Islet of Langerhans (tissue), 1 donor: ENCODE results near the gene ELFN2.
"Not testable (repeated sequence)": the region's sequence is repeated elsewhere in the genome, so short reads cannot be mapped to it uniquely, and the experiment has no call there.

Experiments
- FAIRE-seq: peaks from one replicate; lab custom pipeline; 2011; peaks lifted over from hg19 to GRCh38; lab: Jason Lieb, UNC

Gene ELFN2, protein sequence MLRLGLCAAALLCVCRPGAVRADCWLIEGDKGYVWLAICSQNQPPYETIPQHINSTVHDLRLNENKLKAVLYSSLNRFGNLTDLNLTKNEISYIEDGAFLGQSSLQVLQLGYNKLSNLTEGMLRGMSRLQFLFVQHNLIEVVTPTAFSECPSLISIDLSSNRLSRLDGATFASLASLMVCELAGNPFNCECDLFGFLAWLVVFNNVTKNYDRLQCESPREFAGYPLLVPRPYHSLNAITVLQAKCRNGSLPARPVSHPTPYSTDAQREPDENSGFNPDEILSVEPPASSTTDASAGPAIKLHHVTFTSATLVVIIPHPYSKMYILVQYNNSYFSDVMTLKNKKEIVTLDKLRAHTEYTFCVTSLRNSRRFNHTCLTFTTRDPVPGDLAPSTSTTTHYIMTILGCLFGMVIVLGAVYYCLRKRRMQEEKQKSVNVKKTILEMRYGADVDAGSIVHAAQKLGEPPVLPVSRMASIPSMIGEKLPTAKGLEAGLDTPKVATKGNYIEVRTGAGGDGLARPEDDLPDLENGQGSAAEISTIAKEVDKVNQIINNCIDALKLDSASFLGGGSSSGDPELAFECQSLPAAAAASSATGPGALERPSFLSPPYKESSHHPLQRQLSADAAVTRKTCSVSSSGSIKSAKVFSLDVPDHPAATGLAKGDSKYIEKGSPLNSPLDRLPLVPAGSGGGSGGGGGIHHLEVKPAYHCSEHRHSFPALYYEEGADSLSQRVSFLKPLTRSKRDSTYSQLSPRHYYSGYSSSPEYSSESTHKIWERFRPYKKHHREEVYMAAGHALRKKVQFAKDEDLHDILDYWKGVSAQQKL

DNA sequence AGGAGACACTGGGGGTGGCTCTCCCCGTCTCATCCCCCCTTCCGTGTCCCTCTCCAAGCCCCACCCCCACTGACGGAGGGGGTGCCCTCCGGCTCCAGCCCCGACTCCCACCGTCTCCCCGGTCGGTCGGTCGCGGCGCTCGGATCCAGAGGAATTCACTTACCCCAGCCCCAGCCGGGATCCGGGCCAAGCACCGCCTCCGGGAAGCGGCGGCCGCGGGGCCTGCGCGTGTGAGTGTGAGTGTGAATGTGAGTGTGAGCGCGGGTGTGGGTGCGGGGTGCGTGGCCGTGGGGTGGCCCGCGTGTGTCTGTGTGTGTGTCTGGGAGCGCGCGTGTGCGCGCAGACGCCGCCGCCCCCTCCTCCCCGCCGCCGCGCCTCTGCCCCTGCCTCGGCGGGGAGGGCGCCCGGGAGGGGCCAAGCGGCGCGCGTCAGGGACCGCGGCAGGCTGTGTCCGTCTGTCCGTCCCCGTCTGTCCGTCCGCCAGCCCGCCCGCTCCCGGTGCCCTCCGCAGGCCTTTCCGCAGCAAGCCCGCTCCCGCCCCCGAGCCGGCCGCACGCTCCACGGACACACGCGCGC lies at the start of gene ELFN2:
TSS of gene ELFN2 (minus strand) at position 345 of the 576 bp plus-strand sequence. CDS start 51,945 bp downstream, outside the sequence.
- no peak for FAIRE-seq

DNA sequence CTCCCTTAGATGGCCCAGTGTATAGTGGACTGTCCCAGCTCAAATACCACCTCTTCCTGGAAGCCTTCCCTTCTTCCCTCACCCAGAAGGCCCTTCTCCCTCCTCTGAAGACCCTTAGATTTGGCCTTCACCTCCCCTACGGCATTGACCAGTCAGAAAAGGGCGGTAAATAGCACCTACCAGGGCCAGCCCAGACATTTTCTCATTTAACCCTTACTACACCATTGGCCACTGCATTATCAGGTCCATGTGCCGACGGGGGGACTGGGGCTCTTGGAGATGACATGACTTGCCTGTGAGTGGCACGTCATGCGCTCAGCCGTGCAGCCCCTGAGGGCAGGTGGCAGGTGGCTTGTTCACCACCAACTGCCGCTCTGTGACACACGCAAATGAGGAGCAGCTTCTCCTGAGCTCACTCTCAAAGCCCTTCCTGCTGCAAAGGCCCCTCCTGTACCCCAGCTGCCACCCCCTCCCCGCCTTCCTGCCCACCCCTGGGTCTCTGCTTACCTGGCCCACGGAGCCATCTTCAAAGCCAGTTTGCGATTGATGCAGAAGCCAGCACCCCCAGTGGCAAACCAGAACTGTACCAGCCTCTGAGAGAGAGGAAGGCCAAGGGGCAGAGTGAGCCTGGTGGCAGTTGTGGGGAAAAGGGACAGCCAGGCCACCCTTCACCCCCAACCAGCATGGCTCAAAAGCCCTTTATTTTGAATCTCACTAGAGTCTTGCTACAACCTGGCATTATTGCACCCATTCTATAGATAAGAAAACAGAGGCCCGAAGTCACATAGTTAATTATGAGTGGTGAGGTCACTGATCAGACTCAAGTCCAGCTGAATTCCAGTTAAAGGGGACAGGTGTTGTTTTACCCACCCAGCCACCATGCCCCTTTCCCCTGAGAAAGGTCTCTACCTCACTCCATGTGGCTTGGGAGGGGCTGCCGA lies 49.4 kb upstream of the ELFN2 start:
- FAIRE-seq = no peak

DNA sequence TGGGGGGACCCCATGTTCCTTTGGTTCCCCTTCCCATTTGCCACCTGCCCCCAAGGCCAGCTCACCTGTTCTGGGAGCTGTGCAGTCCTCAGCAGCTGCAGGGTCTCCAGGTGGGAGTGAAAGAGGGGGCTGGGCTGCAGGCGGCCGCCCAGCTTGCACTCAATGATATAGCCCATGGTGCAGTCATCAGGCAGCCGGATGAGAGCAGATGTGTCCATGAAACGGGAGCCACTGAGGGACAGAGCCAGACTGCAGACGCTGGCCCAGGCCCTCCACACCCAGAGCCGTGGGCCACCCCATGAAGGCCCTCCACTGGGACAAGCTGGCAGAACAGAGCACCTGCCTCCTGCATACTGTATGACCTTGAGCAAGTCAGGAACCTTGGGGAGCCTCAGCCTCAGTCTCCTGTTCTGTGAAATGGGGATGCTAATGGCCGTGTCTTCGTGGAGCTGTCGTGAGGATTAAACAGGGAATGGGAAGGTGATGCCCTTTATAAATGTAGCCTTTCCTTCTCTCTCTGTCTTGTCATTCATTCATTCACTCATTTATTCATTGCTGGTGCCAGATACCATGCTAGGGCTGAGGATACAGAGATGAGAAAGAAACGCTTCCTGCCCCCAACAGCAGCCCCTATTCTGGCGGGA lies 47.3 kb upstream of the ELFN2 start:
- no peak for FAIRE-seq

DNA sequence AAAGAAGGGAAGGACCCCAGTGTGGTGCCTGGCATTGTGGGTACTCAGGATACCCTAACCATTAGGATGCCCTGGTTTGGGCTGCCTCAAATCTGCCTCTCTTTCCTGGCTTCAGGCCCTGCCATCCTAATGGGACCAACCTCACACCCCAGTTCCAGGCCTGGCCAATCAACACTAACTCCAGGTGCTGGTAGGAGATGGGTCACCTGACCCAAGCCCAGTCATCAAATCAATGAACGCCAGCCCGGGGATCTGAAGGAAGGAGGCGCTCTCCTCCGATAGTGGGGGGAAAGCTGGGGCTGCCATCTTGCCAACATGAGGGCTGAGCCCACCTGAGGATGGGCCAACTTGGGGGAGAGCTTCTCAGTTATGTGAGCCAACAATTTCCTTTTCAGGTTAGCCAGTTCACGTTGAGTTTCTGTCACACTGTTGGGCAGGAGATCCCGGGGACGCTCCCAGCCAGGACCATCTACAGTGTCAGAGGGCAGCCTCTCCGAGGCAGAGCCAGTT lies 46.2 kb upstream of the ELFN2 start:
- no peak for FAIRE-seq

DNA sequence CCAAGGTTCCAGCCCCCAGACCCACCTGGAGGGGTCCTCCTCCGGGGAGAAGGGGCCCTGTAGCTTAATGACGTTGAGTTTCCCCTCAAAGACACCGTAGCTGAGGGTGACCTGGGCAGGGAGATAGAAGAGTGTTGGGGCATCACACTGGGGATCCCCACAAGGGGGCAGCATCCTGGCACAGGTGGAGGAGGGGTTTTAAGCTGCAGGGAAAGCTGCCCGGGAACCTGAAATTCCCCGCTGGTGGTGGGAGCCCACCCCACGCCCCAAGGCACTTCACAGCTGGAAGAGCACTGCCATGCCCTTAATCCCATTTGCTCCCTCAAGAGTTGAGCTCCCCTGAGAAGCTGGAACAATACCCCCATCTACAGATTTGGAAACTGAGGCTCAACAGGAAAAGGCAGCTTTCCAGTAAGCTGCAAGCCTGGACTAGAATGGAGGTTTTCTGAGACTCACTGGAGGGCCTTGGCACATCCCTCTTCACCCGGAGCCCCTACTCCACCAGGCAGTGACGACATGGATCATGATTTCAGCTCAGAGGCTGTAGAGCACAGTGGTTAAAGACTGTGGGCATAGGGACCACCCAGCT lies 45.2 kb upstream of the ELFN2 start:
- no peak for FAIRE-seq

DNA sequence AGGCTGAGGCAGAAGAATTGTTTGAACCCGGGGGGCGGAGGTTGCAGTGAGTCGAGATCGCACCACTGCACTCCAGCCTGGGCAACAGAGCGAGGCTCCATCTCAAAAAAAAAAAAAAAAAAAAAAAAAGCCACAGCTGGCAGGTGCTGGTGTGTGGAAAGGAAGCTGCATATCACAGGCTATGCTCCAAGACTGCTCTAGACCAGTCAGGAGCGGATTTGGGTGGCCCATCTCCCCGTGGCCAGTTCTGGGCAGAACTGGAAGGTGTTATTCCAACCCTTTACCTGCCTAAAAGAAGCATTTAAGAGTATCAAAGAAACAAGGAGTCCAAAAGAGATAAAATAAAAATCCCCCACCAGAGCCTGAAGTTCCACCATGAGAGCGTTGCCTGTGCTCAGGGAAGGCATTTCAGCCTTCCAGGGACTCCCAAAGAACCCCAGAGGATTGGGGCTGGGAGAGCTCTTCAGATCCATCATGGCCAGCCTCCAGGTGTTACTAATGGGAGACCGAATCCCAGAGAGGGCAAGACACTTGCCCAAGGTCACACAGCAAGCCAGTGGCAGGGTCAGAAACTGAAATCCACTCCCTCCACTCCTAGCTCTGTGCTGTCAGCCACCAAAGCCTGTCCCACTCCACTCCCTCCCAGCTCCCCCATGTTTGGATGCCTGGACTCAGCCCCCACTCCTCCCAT lies 44.6 kb upstream of the ELFN2 start:
- FAIRE-seq = no peak

DNA sequence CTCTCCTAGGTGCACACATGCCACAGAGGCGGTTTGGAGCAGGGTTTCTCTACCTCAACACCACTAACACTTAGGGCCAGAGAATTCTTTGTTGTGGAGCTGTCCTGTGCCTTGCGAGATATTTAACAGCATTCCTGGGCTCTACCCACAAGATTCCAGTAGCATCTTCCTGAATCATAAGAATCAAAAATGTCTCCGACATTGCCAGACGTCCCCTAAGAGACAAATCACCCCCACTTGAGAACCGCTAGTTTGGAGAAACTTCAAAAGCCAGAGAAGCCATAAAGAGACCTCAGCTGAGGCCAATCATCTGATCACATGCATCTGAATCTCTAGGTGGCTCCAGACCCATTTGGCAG lies 42.8 kb upstream of the ELFN2 start:
- FAIRE-seq = no peak

DNA sequence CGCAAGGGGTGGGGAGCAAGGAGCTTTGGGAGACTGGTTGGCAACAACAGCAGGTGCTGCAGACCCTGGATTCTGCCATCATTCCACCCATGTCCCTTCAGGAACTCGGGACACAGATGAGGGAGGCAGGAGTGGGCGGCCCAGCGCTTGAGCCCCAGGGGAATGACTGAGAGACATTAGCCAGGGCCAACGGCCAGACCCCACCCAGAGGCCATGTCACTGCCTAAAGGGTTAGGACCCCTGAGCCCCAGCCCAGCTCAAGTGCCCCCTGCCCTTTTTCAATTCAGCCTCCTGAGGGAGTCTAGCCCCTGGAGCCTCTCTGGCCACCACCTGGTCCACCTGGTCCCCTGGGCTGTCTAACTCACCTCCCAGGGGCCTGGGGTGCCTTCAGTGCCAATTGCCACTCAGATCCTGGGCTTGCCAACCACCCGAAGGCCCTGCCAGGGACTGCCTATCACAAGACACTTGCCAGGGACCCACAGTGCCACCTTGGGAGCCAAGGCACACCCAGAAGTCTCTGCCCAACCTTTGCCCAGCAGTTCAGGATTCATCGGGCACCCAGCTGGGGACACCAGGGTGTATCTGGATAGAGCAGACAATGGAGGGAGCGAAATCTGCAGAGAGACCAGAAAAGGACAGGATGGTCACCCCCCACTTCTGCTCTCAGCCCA lies 42.3 kb upstream of the ELFN2 start:
- FAIRE-seq = no peak

DNA sequence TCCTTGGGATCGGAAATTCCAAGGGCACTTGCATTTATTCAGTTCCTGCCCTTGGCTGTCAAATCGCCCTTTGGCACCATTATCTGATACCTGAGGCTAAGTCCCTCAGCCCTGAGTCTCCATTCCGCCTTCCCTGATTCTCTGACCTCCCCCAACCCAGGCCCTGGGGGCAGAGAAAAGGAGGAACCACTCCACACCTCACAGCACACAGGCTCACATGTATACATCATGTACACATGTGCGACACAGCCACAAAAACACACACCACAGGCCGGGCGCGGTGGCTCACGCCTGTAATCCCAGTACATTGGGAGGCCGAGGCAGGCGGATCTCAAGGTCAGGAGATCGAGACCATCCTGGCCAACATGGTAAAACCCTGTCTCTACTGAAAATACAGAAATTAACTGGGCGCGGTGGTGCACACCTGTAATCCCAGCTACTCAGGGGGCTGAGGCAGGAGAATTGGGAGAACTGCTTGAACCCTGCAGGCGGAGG lies 41.0 kb upstream of the ELFN2 start:
- FAIRE-seq = not testable (repeated sequence)

DNA sequence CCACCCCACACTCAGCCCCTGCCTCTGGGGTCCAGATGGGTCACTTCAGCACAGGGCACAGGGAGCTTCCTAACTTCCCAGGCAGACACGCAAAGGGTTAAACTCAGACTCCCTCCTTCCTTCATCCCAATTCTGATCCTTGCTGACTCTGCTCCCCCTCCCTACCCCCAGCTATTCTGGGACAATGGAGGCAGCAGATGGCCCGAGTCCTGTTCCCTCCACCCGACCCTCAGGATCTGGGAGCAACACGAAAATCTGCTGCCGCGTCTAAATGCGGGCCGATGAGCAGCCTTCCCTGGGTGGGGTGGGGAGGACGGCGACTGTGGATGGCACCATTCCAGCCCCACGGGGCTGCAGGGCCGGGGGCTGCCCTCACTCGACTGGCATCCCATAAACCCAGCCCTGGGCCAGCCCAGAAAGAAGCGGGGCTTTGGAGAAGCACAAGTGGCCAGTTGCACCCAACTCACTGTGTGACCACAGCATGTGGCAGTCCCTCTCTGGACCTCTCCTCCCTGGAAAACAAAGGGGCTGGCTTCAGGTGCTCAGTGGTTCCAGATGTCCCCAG lies 40.2 kb upstream of the ELFN2 start:
- no peak for FAIRE-seq

DNA sequence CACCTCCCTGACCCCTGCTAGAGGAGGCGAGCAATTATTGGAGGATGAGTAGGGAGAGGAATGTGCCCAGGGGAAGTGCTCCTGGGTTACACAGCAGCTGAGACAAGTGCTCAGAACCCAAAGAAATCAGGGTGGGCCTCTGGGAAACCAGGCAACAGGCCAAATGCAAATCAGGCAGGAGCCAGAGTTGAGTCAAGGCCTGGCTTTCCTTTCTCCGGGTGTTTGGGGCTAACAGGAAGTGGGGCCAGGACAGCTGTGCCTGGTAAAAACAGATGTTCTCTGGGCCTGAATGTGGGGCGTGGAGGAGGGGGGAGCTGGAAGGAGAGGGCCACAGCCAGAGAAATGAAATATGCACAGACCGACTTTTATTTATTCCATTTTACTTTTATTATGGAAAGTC lies 36.9 kb upstream of the ELFN2 start:
- FAIRE-seq = no peak

DNA sequence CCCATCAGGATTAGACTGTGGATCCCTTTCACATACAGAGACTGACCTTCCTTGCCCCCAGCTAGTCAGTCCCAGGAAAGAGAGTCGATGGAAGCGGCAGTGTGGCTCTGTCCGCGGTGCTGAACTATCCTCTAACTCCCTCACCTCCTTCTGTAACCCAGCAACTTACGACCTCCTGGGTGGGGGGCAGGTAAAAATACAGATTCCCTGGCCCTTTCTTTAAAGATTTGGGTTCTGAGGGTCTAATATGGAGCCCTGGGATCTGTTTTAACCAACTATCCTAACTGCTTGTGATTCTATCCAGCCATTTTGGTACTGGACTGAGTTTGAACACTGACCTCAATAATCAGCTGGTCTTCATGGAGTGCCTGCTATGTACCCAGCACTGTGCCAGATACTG lies 35.7 kb upstream of the ELFN2 start:
- no peak for FAIRE-seq

DNA sequence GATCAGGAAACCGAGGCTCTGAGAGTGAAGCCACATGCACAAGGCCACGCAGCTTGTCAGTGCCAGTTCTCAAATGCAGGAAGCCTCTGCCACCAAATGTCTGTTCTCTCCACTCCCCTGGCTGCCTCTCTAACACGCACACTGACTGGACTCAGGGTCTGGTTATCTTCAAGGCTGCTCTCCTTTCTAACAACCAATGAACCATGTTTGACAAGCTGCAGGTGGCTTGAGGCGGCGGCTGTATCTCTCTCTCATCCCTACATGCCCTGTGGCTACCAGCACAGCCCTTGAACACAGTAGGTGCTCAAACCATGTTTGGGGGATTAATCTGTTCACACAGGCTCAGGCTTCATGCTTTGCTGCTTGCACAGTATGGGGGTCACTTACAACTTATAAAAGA lies 35.2 kb upstream of the ELFN2 start:
- FAIRE-seq = no peak

DNA sequence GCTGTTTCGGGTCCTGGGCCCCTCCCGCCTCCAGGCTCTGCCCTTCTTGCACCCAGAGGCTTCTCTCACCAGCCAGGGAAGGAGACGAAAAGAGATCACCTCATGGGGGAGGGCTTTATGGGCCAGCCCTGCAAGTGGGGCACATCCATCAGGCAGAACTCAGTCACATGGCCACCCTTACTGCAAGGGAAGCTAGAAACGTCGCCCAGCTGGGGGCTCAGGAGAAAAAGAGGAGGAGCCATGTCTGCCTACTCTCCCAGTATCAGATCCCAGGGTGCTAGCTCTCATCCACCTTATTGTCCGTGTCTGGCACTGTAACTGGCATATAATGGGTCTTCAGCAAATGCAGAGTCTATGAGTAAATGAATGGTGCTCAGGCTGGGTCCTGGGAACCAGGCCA lies 34.7 kb upstream of the ELFN2 start:
- FAIRE-seq = no peak

DNA sequence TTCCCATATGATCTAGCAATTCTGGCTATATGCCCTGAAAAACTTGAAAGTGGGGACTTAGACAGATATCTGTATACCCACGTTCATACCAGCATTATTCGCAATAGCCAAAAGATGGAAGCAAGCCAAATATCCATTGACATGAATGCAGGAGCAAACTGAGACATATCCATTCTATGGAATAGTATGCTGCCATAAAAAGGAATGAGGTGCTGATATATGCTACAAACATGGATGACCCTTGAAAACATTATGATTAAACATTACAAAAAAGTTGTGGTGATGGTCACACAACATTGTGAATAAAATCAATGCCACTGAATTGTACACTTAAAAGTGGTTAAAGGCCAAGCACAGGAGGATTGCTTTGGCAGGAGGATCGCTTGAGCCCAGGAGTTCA lies 33.4 kb upstream of the ELFN2 start:
- FAIRE-seq = no peak

DNA sequence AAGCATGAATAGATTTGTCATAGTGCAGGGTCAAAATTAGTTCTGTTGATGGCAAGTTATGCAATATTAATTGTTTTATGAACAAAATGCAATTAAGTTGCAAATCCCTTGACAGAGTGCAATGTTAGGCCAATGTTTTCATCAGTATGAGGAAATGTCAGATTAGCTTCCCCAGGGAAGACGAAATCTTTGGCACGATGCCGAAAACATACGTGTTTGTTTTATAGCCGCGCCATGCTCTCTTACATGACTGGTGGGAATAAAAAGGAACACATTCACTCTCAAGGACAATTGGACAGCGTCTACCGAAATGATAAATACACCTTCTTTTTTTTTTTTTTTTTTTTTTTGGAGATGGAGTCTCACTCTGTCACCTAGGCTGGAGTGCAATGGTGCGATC lies 31.9 kb upstream of the ELFN2 start:
- no peak for FAIRE-seq

DNA sequence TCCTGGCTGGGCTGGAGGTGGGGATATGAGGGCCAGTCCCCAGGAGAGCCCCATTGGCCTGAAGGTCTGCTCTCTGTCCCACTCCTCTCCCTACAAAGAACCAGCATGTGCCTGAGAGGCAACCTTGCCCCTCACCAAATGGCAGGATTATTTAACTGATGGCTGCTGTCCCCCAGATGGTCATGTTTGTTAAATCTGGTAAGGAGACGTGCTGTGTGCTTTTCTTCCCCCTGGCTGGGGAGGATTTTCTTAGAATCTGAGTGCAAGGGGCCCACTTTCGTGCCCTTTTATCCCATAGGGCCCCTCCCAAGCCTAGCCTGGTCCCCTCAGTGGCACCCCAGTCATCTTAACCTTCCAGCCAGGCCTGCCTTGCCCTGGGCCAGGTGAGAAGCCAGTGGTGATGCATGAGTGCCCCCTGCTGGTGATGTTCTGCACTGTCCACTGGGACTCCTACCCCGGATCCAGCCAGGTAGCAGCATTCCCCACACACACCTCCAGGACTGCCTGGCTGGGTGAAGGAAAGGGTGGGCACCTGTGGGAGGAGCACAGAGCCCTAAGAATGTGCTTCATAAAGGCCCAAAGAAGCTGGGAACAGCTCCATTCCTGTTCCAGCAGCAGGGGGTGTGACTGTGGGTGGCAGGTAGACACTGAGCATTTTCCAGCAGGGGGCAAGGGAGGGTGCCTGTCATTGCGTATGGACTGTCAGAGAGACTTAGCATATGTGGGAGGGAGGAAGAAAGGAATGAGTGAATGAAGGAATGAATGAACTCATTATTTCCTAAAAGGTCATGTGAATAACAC lies 30.0 kb upstream of the ELFN2 start:
- no peak for FAIRE-seq

DNA sequence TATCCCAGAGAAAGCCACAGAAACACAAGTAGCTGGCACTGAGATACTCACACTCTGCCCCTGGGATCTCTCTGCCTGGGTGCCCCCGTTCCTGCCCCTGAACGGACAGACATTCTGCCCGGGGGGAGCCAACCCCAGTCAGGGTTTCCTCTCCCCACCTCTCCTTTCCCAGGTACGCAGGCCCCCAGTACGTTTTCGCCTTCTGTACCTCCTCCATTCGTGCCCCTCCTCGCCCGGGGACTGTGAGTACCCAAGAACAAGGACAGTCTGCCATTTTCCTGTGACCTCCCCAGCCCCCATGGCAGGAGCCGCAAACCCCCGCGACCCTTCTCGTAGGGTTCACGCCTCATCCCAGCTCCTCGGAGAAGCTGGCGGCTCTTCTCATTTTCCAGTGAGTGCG lies 29.1 kb upstream of the ELFN2 start:
- FAIRE-seq = no peak
